Measurements from ENCODE around the gene TDO2. TPM values are rescaled to one million over a fixed set of nuclear protein-coding genes. Genes with fewer than 3 reads are reported as not detected.

The TDO2 gene
- polyA plus RNA-seq, 3 donors: not detected

- Histone ChIP-seq H3K79me2 (ENCODE audit: insufficient read depth, low read length) (no peaks in the 10 kb centered on the region), H3K36me3 (replicated peaks in 1 of 2; ENCODE audit: control insufficient read depth in 1 of 2, insufficient read depth in 2 of 2, low read length in 2 of 2) (no peaks in the 10 kb centered on the region), H3K4me3 (replicated peaks in 1 of 3; ENCODE audit: low read depth in 2 of 3, low read length in 3 of 3) (peak overlapping the region; percentile 86 to 94 (median 88)), H3K4me2 (replicated peaks; ENCODE audit: extremely low read depth, low read length, poor library complexity, severe bottlenecking) (peak overlapping the region; percentile 78), H2AFZ (ENCODE audit: insufficient read depth, low read depth, low read length, poor library complexity, severe bottlenecking) (peak overlapping the region; percentile 99), H3K9ac (ENCODE audit: insufficient read depth, low read length, poor library complexity, severe bottlenecking) (peak overlapping the region; percentile 99), H3K9me3 (replicated peaks in 1 of 2; ENCODE audit: control insufficient read depth in 1 of 2, insufficient read depth in 1 of 2, low read length in 2 of 2) (no peaks in the 10 kb centered on the region), H3K4me1 (ENCODE audit: control insufficient read depth in 1 of 2, insufficient read depth in 2 of 2, low read length in 2 of 2) (peaks cover 4 to 6% of the 10 kb centered on the region in 2 donors), H4K20me1 (ENCODE audit: insufficient read depth, low read length) (no peaks in the 10 kb centered on the region), H3K27me3 (ENCODE audit: control insufficient read depth in 2 of 2, insufficient read depth in 2 of 2, low read length in 2 of 2) (no peaks in the 10 kb centered on the region), H3K27ac (ENCODE audit: low read depth in 1 of 2, low read length in 2 of 2) (peak overlapping the region; percentile 96 to 98)
- DNase-seq: no peak
- H3K36me3 Mint-ChIP-seq: no peaks in the 10 kb centered on the region
- TF ChIP-seq, protein P1, sequence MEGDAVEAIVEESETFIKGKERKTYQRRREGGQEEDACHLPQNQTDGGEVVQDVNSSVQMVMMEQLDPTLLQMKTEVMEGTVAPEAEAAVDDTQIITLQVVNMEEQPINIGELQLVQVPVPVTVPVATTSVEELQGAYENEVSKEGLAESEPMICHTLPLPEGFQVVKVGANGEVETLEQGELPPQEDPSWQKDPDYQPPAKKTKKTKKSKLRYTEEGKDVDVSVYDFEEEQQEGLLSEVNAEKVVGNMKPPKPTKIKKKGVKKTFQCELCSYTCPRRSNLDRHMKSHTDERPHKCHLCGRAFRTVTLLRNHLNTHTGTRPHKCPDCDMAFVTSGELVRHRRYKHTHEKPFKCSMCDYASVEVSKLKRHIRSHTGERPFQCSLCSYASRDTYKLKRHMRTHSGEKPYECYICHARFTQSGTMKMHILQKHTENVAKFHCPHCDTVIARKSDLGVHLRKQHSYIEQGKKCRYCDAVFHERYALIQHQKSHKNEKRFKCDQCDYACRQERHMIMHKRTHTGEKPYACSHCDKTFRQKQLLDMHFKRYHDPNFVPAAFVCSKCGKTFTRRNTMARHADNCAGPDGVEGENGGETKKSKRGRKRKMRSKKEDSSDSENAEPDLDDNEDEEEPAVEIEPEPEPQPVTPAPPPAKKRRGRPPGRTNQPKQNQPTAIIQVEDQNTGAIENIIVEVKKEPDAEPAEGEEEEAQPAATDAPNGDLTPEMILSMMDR (IDR thresholded peaks at IDR 0.05): no peak
- peaks cover 0 to 7% (median 0%) of the 10 kb centered on the region in 7 donors for H3K9me3 Mint-ChIP-seq
- H3K27me3 Mint-ChIP-seq (ENCODE audit: low read depth in 3 of 3): peaks cover 0 to 2% (median 2%) of the 10 kb centered on the region in 3 donors
- 81% methylated on average over 9 of the region's 11 CpGs for WGBS (ENCODE audit: insufficient coverage)
- H3K4me3 Mint-ChIP-seq: peak overlapping the region; percentile 97 to 99
- intact Hi-C loops (cut with micrococcal nuclease): no loop called here
- peak overlapping the region; percentile 99 to 100 (median 99) for H3K27ac Mint-ChIP-seq
- peaks cover 11% of the 10 kb centered on the region for H3K4me1 Mint-ChIP-seq
These were observed 50.7 kb downstream of the TDO2 start for GRCh38 chr4:155954118-155954685.

GRCh38 chr4:155954939-155955338, 51.4 kb downstream of the TDO2 start:
- Histone ChIP-seq H3K4me3 (replicated peaks in 1 of 3; ENCODE audit: low read depth in 2 of 3, low read length in 3 of 3) (no peak overlapping the region), H3K27me3 (ENCODE audit: control insufficient read depth in 2 of 2, insufficient read depth in 2 of 2, low read length in 2 of 2) (no peaks in the 10 kb centered on the region), H3K27ac (ENCODE audit: low read depth in 1 of 2, low read length in 2 of 2) (no peak overlapping the region), H4K20me1 (ENCODE audit: insufficient read depth, low read length) (no peaks in the 10 kb centered on the region), H3K9ac (ENCODE audit: insufficient read depth, low read length, poor library complexity, severe bottlenecking) (no peak overlapping the region), H3K79me2 (ENCODE audit: insufficient read depth, low read length) (no peaks in the 10 kb centered on the region), H3K4me1 (ENCODE audit: control insufficient read depth in 1 of 2, insufficient read depth in 2 of 2, low read length in 2 of 2) (peaks cover 4 to 6% of the 10 kb centered on the region in 2 donors), H3K36me3 (replicated peaks in 1 of 2; ENCODE audit: control insufficient read depth in 1 of 2, insufficient read depth in 2 of 2, low read length in 2 of 2) (no peaks in the 10 kb centered on the region), H3K4me2 (replicated peaks; ENCODE audit: extremely low read depth, low read length, poor library complexity, severe bottlenecking) (no peak overlapping the region), H2AFZ (ENCODE audit: insufficient read depth, low read depth, low read length, poor library complexity, severe bottlenecking) (peak overlapping the region; percentile 99), H3K9me3 (replicated peaks in 1 of 2; ENCODE audit: control insufficient read depth in 1 of 2, insufficient read depth in 1 of 2, low read length in 2 of 2) (no peaks in the 10 kb centered on the region)
- Mint-ChIP-seq H3K9me3 (peaks cover 0 to 7% (median 0%) of the 10 kb centered on the region in 7 donors), H3K4me1 (peaks cover 11% of the 10 kb centered on the region), H3K27me3 (ENCODE audit: low read depth in 3 of 3) (peaks cover 0 to 2% (median 2%) of the 10 kb centered on the region in 3 donors), H3K4me3 (no peak overlapping the region), H3K27ac (no peak overlapping the region), H3K36me3 (no peaks in the 10 kb centered on the region)
- TF ChIP-seq, protein P1 (IDR thresholded peaks at IDR 0.05): no peak
- DNase-seq: no peak
- intact Hi-C loops (cut with micrococcal nuclease): no loop called here
- WGBS (ENCODE audit: insufficient coverage): no CpG with 5 or more reads among the region's 4 CpGs

Data from CD14-positive monocyte (primary cell).